GM18511 (cell line): Measurements from ENCODE around the gene SPTBN5.

Experiments
- ATAC-seq: cut with Tn5 transposase; IDR thresholded peaks from one replicate; pipeline ENCODE4 v1.9.1; 2021; ENCODE audit warnings: mild to moderate bottlenecking, moderate library complexity; ENCODE audit not compliant: unreplicated experiment

SPTBN5 gene

DNA sequence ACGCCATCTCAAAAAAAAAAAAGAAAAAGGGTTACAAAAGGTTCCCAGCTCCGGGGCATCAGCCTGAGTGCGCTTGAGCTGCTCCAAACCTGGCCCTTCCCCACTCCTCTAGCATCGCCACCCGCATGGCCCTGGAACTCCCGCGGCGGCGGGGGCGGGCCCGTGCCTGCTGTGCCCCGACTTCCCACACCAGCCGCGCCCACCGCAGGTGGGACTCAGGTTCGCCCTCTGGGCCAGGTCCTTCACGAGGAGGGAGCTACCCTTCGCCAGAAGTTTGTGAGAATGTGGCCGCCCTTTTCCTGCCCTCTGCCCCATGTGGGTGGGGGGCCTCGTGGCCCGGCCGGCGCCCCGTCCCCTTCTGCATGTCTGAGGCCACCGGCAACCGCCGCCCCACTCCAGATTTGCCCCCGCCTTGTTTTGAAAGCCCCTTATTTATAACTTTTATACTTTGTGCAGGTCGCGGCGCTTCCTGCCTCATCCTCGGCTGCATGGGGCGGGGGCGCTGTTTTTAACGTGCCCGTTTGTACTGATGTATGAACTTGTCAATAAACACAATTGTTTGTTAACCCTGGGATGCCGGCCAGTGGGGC is 66.5 kb downstream of the SPTBN5 start:
- no peak for ATAC-seq

DNA sequence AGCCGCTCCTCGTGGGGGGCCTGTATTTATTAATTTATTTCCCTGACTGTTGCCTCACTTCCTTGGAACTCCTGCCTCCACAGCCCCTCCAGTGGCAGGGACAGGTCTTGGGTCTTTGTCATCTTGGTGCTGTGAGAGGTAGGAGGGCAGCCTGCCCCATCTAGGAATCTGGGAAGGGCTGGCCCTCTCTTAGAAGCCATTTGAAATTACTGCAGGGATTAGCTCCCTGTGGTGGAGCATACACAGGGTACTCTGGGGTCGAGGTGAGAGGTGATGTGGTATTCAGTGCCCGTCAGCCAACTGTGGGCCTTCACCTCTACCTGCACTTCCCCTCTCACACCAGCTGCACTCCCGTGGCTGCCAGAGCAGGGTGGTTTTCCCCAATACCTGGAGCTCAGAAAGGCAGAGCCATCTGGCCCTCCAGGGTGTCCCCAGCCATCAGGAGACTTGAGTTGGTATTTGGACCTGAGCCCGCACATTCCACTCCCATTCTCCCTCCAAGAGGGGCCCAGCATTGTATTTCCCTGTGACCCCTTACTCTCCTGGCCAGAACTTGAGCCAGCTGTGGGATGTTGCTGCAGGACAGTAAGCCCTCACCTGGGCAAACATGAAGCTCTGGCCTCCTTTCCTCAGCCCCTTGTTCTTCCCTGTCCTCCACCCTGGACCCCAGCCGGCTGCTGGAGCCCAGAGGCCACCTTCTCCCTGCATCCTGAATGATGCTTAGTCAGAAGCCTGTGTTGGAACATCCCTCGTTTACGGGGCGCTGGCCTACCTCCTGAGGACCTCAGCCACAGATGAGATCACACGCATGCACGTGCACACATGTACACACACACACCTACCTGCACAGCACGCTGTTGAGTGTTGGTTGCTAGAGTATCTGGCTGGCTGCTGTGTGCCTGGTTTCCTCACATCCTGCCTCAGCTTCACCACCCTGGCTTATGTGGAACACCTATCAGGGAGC is 68.0 kb downstream of the SPTBN5 start:
- no peak for ATAC-seq

DNA sequence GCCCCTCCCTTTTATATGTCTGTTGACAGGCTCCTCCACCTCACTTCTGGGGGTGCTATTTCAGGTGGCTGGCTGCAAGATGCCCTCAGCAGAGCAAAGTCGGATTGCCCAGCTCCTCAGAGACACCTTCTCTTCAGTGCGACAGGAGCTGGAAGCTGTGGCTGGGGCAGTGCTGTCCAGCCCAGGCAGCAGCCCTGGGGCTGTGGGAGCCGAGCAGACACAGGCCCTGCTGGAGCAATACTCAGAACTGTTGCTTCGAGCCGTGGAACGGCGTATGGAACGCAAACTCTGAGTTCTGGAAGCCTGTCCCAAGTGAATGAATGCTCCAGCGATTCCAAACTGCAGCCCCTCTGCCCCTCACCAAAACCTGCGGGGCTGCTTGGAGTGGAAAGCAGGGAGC is 68.7 kb downstream of the SPTBN5 start:
- ATAC-seq = no peak

DNA sequence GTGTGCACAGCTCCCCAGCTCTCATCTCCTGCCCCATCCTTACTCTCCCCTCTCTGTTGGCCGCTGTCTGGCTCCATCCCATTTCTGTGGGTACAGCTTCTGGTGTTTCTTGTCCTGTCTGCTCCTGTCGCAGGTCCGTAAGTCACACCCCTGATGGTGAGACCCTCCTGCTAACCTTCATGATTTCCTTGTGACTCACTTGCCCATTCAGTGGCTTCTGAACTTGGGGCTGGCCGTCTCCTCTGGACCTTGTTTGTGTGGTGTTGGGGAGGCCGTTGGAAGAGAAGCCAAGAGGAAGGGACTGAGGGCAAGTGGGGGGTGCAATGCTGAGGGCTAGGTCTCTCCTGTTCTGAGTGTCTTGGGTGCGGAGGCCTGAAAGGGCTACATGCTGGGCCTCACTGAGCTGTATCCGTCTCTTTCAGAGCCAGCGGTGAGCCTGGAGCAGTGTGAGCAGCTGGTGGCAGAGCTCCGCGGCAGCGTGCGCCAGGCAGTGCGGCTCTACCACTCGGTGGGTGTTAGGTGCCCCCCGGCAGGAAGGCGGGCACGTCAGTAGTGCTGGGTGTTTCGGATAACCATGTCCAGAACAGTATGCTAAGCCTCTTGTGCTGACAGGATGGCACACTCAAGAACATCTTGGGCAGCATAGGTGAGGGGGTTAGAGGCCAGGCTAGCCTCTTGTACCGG is 69.6 kb downstream of the SPTBN5 start:
- no peak for ATAC-seq

DNA sequence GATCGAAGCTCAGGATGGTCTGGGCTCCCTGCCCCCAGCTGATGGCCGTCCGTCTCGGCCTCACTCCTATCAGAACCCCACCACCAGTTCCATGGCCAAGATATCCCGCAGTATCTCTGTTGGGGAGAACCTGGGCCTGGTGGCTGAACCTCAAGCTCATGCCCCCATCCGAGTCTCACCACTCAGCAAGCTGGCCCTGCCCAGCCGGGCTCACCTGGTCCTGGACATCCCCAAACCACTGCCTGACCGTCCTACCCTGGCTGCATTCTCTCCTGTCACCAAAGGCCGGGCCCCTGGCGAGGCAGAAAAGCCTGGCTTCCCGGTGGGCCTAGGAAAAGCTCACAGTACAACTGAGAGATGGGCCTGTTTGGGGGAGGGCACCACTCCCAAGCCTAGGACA is 70.4 kb downstream of the SPTBN5 start:
- no peak for ATAC-seq

DNA sequence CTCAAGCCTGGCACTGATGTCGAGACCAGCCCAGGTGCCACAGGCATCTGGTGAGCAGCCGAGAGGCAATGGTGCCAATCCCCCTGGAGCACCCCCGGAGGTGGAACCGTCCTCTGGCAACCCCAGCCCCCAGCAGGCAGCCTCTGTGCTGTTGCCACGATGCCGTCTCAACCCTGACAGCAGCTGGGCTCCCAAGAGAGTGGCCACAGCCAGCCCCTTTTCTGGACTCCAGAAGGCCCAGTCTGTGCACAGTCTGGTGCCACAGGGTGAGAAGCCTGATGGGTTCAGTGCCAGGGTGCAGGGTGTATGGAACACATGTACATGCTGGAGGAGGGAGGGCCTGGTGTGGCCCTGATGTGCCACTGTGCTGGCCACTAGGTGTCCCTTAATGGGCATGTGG is 70.9 kb downstream of the SPTBN5 start:
- ATAC-seq = no peak

DNA sequence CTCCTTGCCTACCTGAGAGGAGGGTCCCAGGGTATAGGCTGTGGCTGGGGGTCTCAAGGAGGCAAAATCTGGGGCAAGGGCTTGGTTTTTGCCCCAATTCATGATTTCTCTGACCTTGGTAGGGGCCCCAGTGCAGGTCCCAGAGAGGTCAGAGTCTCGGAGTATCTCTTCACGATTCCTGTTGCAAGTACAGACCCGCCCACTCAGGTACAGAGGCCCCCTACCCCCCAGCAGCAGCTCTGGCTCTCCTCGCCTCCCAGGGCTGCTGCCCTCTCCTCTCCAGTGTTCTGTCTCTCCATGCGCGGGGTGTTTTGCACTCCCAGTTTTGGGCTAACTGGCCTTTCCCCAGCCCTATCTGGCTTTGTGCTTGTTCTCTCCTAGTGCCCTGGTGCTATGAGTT is 71.4 kb downstream of the SPTBN5 start:
- no peak for ATAC-seq

DNA sequence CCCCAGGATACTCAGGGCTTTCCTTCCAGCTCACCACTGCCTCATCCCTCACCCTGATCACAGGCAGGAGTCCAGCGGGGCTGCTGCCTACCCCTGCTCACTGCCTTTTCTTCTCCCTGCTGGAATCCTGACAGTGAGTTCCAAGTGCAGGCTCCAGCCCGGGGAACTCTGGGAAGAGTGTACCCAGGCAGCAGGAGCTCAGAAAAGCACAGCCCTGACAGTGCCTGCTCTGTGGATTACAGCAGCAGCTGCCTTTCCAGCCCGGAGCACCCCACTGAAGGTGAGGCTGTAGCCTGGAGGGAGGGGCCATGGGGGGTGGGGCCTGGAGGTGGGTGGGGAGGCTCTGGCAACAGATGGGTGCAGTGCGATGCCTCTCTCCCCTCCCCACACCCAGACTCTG is 72.0 kb downstream of the SPTBN5 start:
- ATAC-seq = no peak

DNA sequence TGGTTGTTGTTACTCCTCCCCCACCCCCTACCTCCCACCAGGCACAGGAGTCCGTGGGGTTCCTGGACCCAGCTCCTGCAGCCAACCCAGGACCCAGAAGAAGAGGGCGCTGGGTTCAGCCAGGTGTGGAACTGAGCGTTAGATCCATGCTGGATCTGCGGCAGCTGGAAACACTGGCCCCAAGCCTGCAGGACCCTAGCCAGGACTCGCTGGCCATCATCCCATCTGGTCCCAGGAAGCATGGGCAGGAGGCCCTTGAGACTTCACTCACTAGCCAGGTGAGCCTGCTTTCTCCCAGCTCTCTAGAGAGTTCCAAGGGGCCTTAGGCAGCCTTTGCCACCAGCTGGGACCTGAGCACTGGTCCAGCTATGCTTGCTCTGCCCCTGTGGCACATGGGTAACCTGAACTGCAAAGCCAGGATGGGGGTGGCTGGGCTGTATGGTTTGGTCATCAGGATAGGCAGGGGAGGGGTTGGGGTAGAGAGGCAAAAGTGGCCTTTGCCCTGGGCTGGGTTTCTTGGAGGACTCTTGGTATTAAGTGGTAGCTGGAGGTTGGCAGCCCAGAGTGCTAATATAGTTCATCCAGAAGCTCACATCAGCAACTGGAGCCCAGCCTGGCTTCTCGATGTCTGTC is 72.9 kb downstream of the SPTBN5 start:
- no peak for ATAC-seq

DNA sequence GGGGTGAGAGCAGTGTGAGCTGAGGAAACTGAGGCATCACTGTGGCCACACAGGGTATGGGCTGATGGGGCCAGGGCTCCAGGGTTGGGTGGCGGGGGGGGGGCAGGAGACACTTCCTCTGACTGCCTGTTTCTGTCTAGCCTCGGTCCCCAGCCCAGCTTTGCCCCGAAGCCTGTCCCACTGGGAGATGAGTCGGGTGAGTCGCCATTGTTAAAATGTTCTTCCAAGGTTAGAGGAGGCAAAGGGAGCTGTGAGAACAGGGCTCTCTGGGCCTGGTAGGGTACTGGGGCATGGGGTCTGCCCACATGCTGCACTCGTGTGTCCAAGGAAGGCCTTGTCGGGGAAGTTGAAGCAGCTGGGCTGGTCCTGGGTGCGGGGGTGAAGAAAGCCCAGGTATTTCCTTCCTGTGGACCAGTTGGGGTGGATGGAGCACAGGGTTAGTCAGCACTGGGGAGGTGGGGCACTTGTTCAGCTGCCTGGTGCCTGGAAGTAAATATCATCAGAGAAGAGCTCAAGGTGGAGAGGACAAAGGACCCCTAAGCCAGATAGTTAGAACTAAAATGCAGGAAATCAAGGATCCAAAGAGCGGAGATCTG is 74.3 kb downstream of the SPTBN5 start:
- no peak for ATAC-seq

DNA sequence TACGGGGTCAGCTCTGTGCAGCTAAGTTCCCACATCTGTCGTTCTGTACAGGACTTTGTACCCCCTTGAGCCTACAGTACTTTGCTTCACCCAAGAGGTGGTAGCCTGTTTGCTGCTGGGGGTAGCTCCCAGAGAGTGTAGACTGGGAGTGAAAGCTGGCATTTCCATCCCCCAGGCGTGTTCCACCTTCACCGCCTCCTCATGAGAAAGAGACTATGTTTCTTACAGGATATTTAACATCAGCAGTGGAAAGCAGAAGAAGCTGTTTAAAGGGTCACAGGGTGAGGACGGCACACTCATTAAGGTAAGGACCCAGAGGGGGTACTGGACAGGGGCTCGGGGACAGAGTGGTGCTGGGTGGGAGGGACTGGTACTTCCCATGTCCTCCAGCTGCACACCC is 76.1 kb downstream of the SPTBN5 start:
- ATAC-seq = no peak

DNA sequence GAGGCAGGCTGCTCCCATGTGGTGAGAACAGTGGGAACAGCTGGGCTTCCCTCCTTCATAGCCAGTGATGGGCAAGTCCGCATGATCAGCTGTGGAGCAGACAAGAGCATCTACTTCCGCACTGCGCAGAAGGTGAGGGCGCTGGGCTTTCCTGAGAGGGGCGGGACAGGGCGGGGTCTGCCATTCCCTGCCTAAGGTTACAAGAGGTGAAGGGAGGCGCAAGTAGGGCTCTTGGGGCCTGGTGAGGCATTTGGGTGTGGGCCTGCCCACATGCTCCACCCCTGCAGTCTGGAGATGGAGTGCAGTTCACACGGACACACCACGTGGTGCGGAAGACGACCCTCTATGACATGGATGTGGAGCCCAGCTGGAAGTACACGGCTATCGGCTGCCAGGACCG is 76.5 kb downstream of the SPTBN5 start:
- ATAC-seq = no peak

DNA sequence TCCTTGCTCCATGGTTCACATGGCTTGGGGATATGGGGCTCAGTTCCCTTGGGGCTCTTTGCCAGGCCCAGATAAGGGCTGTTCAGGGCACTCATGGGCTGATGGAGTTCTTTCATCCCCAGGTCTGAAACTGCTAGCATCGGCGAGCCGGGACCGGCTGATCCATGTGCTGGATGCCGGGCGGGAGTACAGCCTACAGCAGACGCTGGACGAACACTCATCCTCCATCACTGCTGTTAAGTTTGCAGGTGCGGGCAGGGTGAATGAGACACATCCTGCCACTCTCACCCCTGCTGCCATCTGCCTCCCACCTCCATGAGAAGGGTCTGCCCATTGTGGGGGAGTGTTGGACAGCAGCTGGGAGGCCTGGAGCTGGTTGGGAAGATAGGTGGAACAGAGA is 77.1 kb downstream of the SPTBN5 start:
- ATAC-seq = no peak

DNA sequence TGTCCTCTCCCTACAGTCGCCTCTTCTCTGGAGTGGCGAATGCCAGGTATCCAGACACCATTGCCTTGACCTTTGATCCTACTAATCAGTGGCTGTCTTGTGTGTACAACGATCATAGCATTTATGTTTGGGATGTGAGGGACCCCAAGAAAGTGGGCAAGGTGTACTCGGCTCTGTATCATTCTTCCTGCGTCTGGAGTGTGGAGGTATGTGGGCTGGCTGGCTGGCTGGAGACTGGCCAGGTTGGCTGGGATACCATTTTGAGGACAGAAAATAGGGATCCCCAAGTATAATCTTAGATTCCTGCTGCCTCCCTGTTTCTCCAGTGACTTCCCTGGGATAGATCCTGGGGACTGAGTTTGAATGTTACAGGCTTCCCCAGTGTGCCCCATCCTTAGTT is 79.3 kb downstream of the SPTBN5 start:
- no peak for ATAC-seq

DNA sequence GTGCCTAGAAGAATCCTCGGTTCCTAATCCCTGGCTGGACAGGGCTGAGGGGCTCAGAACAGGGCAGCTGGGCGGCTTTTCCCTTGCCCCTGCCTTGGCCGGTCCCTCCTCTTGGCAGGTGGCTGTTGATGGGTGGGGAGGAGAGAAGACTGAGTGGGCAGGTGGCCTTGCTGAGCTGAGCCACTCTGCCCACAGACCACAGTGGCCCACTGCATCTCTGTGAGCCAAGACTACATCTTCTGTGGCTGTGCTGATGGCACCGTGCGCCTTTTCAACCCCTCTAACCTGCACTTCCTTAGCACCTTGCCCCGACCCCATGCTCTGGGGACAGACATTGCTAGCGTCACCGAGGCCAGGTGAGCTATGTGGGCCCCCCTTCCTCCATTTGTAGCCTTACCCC is 80.4 kb downstream of the SPTBN5 start:
- ATAC-seq = no peak

DNA sequence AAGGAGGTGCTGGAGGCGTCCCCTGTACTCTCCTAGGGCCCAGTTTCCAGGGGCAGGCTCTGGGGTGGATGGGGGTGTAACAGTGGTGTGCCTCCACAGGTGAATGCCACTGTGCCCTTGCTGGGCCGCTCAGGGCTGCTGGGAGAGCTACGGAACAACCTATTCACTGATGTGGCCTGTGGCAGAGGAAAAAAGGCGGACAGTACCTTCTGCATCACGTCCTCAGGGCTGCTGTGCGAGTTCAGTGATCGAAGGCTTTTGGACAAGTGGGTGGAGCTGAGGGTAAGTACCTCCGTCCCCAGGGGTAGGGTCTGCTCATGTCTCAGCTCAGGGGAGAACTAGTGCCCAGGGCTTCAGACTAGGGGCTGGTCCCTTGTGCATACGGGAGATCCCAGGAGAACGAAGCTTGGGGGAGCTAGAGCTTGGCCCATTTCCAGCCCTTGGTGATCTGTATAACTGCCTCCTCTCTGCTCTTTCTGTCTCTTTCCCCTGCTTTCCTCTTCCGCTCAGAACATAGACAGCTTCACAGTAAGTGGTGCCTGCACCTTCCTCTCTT is 81.0 kb downstream of the SPTBN5 start:
- no peak for ATAC-seq

DNA sequence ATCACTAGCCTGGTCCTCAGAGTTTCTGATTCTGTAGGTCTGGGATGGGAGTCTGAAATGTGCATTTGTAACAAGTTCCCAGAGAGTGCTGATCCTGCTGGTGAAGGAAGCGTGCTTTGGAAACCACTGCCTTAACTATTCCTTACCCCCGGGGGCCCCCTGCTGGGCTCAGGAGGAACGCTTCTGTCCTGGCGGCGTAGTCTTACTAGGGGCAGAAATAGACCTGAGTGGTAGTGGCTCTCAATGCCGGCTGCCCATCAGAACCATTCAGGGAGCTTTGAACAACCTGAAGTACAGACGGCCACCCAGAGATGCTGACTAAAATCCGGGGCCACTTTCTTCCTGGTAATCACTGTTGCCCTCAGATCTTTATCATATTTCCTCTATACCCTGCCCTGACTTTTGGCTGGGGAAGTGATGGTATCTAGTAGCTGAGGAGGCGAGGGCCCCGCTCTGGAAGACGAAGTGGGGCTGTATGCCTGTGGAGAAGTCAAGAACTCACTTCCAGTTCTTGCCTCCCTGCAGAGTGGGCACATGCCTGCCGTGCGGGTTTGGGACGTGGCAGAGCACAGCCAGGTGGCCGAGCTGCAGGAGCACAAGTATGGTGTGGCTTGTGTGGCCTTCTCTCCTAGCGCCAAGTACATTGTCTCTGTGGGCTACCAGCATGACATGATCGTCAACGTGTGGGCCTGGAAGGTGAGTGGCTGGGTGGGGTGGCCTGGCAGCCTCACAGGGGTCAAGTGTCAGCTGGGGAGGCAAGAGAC is 82.2 kb downstream of the SPTBN5 start:
- no peak for ATAC-seq

DNA sequence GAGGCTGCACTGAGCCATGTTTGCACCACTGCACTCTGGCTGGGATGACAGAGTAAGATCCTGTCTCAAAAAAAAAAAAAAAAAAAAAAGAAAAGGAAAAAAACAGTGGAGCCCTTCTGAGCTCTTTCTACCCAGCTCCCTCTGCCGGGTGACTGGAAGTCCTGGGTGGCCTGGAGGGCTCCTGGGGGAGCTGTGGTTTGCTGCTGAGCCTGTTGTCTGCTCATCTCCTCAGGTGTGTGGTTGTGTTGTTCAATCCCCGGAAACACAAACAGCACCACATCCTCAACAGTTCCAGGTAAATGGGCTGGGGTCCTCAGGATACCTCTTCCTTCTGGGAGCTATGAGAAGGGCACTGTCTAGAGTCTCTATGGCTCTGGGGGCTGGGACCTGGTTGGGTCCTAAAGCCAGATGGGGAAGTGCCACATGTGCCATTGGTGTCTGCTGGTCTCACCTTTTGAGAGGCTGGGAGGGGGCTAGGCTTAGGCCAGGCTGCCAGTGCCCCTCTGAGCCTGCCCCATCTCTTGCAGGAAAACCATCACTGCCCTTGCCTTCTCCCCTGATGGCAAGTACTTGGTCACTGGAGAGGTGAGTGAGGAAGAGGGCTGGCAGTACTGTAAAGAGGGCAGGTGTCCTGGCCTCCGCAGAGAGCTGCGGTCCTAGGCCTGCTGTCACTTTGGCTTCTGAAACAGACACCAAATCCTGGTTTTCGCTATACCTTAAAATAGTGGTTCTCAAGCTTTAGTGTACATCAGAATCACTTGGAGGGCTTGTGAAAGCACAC is 83.0 kb downstream of the SPTBN5 start:
- ATAC-seq = no peak

DNA sequence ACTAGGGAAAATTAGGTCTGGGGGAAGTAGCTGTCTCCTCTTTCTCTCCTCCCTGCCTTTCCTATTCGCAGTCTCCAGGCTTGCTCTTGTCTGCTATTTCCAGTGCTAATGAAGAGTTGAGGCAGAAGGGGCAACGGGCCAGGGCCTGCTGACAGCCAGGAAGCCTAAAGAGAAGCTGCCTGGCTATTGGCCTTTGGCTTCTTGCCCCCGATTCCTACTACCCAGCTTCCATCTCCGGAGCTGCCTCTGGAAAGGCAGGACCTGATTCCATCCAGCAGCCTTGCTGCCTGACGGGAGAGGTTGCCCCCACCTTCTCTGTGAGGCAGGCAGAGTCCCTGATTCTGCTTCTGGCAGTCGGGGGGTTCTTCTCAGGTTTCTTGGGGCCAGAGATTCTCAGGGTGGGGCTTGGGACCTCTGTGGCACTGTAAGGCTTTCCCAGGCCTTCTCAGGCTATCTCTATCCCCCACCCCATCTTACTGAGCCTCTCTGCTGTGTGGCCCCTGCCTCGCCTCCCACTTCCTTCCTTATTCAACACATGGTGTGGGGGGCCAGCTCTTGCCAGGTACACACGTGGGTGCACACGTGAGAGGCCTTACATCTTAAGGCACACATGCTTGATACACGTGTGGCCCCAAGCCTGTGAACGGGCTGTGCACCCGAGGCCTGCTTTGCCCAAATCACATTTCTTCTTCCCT is 84.2 kb downstream of the SPTBN5 start:
- ATAC-seq = no peak
